HepG2 (cell line): ENCODE measurements around the gene FCN3. TPM values are rescaled to one million over a fixed set of nuclear protein-coding genes. Genes with fewer than 3 reads are reported as not detected.

Experiments used
- ASH2L ChIP-seq: fragments of 300-600, 200-600 bp; sonication (generic); IDR thresholded peaks from 2 replicates; pipeline ENCODE4 v1.7.0; 2017; ENCODE audit warnings: low read depth, mild to moderate bottlenecking, moderate library complexity, mixed read lengths, low read length; ENCODE audit not compliant: insufficient read length
- CEBPG ChIP-seq: IDR thresholded peaks from 2 replicates; pipeline ENCODE4 v1.6.1; 2016
- KDM6A ChIP-seq: IDR thresholded peaks from 2 replicates; pipeline ENCODE4 v1.6.1; 2016; ENCODE audit warnings: low read depth
- KLF16 ChIP-seq, 2 experiments: sonication (generic) in 1 of 2; formaldehyde crosslinking in 1 of 2; IDR thresholded peaks; 2 replicates each; pipeline versions ENCODE4 v1.6.1 to v1.8.0; 2016 to 2023; ENCODE audit warnings: missing genetic modification reagents in 2 of 2, missing compliant biosample characterization in 1 of 2
- NFE2L1 ChIP-seq: sonication (generic); formaldehyde crosslinking; IDR thresholded peaks from 2 replicates; pipeline ENCODE4 v1.4.0; 2020; ENCODE audit warnings: missing genetic modification reagents, mild to moderate bottlenecking, borderline replicate concordance
- SOX13 ChIP-seq, 3 experiments: fragments of 450-650 bp in 1 of 3; sonication (generic) in 1 of 3; formaldehyde crosslinking in 1 of 3; IDR thresholded peaks in 2 of 3; conservative IDR thresholded peaks in 1 of 3; 2 replicates each; pipeline versions ENCODE4 v1.5.0 to v1.6.1; 2016 to 2020; ENCODE audit warnings: antibody characterized with exemption in 1 of 3, mild to moderate bottlenecking in 1 of 3, missing compliant biosample characterization in 1 of 3, missing genetic modification reagents in 1 of 3, moderate library complexity in 1 of 3
- YEATS4 ChIP-seq: sonication (generic); formaldehyde crosslinking; IDR thresholded peaks from 2 replicates; pipeline ENCODE4 v1.4.0; 2020; ENCODE audit warnings: missing genetic modification reagents, borderline replicate concordance
- ZNF33B ChIP-seq: sonication (generic); formaldehyde crosslinking; IDR thresholded peaks from 2 replicates; pipeline ENCODE4 v1.5.1; 2020; ENCODE audit warnings: mild to moderate bottlenecking, missing genetic modification reagents
- ZNF354B ChIP-seq: sonication (generic); formaldehyde crosslinking; IDR thresholded peaks from 2 replicates; pipeline ENCODE4 v1.8.0; 2022; ENCODE audit warnings: mild to moderate bottlenecking, missing genetic modification reagents
- ZNF44 ChIP-seq: sonication (generic); formaldehyde crosslinking; IDR thresholded peaks from 2 replicates; pipeline ENCODE4 v1.5.1; 2020; ENCODE audit warnings: mild to moderate bottlenecking, missing genetic modification reagents
- ZNF614 ChIP-seq: IDR thresholded peaks from 2 replicates; pipeline ENCODE4 v1.6.1; 2018; ENCODE audit warnings: missing biosample characterization, missing genetic modification reagents, inconsistent platforms, borderline replicate concordance
- ZNF652 ChIP-seq: IDR thresholded peaks from 2 replicates; pipeline ENCODE4 v1.6.1; 2016; ENCODE audit warnings: low read depth, borderline replicate concordance
- ZNF660 ChIP-seq: sonication (generic); formaldehyde crosslinking; IDR thresholded peaks from 2 replicates; pipeline ENCODE4 v1.5.1; 2020; ENCODE audit warnings: mild to moderate bottlenecking, low read depth, missing genetic modification reagents, borderline replicate concordance
- ZNF737 ChIP-seq: sonication (generic); formaldehyde crosslinking; IDR thresholded peaks from 2 replicates; pipeline ENCODE4 v1.5.0; 2020; ENCODE audit warnings: missing genetic modification reagents, mild to moderate bottlenecking, borderline replicate concordance
- ZNF788 ChIP-seq: sonication (generic); formaldehyde crosslinking; IDR thresholded peaks from 2 replicates; pipeline ENCODE4 v1.5.0; 2020; ENCODE audit warnings: mild to moderate bottlenecking, missing genetic modification reagents, borderline replicate concordance
- polyA plus RNA-seq, 8 experiments: library from polyadenylated mRNA; depleted of rRNA in 3 of 8; stranded (reverse) in 7 of 8; unstranded in 1 of 8; fragments of >200 nt; fragmentation: Illumina TruSeq in 4 of 8; extraction: Trizol in 4 of 8; gene quantifications; 2 replicates each; pipeline versions ENCODE4 v1.2.1 to v1.2.3, GENCODE V29; 2011 to 2016; ENCODE audit warnings: low read depth in 4 of 8, missing spikeins in 1 of 8, mixed read lengths in 1 of 8; ENCODE audit not compliant: insufficient read depth in 1 of 8
- total RNA-seq, 5 experiments: library from RNA; depleted of rRNA; stranded (reverse); fragments of >200 nt; fragmentation: Illumina TruSeq; extraction: Trizol; gene quantifications; 2 replicates each; pipeline ENCODE4 v1.2.3, GENCODE V29; 2016; ENCODE audit warnings: low read depth in 1 of 5
- TF ChIP-seq, protein P1 (sequence below): sonication (generic); formaldehyde crosslinking; IDR thresholded peaks from 2 replicates; pipeline ENCODE4 v1.5.1; 2020; ENCODE audit warnings: mild to moderate bottlenecking, missing genetic modification reagents, moderate library complexity
- TF ChIP-seq, protein P2 (sequence below): sonication (generic); formaldehyde crosslinking; IDR thresholded peaks from 2 replicates; pipeline ENCODE4 v1.4.0; 2020; ENCODE audit warnings: mild to moderate bottlenecking, low read depth, missing genetic modification reagents
- TF ChIP-seq, protein P3 (sequence below): sonication (generic); formaldehyde crosslinking; IDR thresholded peaks from 2 replicates; pipeline ENCODE4 v1.8.0; 2022; ENCODE audit warnings: mild to moderate bottlenecking, missing genetic modification reagents
- TF ChIP-seq, protein P4 (sequence below): sonication (generic); formaldehyde crosslinking; IDR thresholded peaks from 2 replicates; pipeline ENCODE4 v1.4.0; 2020; ENCODE audit warnings: mild to moderate bottlenecking, missing genetic modification reagents

The FCN3 gene
- total and polyA plus RNA-seq, 2 of the 13 experiments (the other 11 are each of a cell fraction or from before 2014, with no cell fraction given): not detected

DNA sequence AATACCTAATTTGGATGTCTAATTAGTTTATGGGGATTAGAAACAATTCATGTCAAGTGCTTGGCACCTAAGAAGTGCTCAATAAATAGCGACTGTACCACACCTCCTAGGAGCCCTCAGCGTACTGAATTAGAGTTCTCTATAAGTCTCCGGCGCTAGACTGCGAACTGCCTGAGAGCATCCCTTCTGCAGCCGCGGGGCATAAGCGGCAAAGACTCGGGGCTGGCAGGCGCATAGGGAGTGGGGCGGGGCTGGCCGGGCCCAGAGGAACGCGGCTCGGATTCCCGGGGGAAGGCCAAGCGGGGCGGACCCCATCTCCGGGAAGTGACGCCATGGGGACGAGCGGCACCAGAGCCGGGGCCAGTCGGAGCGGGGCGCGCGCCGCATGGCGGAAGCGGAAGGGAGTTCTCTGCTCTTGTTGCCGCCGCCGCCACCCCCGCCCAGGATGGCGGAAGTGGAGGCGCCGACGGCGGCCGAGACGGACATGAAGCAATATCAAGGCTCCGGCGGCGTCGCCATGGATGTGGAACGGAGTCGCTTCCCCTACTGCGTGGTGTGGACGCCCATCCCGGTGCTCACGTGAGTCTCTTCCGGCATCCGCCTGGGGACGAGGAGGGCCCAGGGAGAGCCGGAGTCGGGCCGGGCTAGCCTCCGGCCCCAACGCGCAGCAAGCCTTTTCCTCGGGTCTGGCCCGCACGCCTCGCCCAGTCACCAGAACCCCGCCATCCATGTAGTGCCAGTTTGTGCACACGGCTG, 52.6 kb downstream of the FCN3 start, which contains the start of gene TMEM222 (continued):
- TF ChIP-seq ZNF788 (CRISPR knock-in tag) (peak; percentile 97; the same call in 1 of the 2 replicates), ZNF44 (CRISPR knock-in tag) (no peak; the same call in 1 of the 2 replicates), KDM6A (CRISPR knock-in tag) (no peak), ZNF737 (CRISPR knock-in tag) (no peak), ZNF33B (no peak), ZNF354B (CRISPR knock-in tag) (peak; percentile 59; the same call in 1 of the 2 replicates), ZNF652 (CRISPR knock-in tag) (no peak), ZNF660 (CRISPR knock-in tag) (0 out of 2 replicates have a peak, but pooled peaks have one; percentile 67), ZNF614 (CRISPR knock-in tag) (peak; percentile 84), SOX13 (IDR thresholded peaks at IDR 0.05) (no peak), SOX13 (CRISPR knock-in tag; conservative IDR thresholded peaks at IDR 0.05 in 1 of 2, IDR thresholded peaks at IDR 0.05 in 1 of 2) (peak in 1 of 2 experiments; percentile 60; a peak in 2 of 4 replicates), KLF16 (CRISPR knock-in tag; IDR thresholded peaks at IDR 0.05) (peak; percentile 94 to 99), CEBPG (CRISPR knock-in tag) (peak; percentile 93), YEATS4 (CRISPR knock-in tag) (peak; percentile 95), NFE2L1 (CRISPR knock-in tag) (peak; percentile 74), ASH2L (peak; percentile 94)
- TF ChIP-seq, protein P1, sequence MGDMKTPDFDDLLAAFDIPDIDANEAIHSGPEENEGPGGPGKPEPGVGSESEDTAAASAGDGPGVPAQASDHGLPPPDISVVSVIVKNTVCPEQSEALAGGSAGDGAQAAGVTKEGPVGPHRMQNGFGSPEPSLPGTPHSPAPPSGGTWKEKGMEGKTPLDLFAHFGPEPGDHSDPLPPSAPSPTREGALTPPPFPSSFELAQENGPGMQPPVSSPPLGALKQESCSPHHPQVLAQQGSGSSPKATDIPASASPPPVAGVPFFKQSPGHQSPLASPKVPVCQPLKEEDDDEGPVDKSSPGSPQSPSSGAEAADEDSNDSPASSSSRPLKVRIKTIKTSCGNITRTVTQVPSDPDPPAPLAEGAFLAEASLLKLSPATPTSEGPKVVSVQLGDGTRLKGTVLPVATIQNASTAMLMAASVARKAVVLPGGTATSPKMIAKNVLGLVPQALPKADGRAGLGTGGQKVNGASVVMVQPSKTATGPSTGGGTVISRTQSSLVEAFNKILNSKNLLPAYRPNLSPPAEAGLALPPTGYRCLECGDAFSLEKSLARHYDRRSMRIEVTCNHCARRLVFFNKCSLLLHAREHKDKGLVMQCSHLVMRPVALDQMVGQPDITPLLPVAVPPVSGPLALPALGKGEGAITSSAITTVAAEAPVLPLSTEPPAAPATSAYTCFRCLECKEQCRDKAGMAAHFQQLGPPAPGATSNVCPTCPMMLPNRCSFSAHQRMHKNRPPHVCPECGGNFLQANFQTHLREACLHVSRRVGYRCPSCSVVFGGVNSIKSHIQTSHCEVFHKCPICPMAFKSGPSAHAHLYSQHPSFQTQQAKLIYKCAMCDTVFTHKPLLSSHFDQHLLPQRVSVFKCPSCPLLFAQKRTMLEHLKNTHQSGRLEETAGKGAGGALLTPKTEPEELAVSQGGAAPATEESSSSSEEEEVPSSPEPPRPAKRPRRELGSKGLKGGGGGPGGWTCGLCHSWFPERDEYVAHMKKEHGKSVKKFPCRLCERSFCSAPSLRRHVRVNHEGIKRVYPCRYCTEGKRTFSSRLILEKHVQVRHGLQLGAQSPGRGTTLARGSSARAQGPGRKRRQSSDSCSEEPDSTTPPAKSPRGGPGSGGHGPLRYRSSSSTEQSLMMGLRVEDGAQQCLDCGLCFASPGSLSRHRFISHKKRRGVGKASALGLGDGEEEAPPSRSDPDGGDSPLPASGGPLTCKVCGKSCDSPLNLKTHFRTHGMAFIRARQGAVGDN (CRISPR knock-in tag): peak; percentile 92
- TF ChIP-seq, protein P2, sequence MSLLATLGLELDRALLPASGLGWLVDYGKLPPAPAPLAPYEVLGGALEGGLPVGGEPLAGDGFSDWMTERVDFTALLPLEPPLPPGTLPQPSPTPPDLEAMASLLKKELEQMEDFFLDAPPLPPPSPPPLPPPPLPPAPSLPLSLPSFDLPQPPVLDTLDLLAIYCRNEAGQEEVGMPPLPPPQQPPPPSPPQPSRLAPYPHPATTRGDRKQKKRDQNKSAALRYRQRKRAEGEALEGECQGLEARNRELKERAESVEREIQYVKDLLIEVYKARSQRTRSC: no peak
- TF ChIP-seq, protein P3, sequence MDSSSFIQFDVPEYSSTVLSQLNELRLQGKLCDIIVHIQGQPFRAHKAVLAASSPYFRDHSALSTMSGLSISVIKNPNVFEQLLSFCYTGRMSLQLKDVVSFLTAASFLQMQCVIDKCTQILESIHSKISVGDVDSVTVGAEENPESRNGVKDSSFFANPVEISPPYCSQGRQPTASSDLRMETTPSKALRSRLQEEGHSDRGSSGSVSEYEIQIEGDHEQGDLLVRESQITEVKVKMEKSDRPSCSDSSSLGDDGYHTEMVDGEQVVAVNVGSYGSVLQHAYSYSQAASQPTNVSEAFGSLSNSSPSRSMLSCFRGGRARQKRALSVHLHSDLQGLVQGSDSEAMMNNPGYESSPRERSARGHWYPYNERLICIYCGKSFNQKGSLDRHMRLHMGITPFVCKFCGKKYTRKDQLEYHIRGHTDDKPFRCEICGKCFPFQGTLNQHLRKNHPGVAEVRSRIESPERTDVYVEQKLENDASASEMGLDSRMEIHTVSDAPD (CRISPR knock-in tag): peak; percentile 68; the same call in 1 of the 2 replicates
- TF ChIP-seq, protein P4, sequence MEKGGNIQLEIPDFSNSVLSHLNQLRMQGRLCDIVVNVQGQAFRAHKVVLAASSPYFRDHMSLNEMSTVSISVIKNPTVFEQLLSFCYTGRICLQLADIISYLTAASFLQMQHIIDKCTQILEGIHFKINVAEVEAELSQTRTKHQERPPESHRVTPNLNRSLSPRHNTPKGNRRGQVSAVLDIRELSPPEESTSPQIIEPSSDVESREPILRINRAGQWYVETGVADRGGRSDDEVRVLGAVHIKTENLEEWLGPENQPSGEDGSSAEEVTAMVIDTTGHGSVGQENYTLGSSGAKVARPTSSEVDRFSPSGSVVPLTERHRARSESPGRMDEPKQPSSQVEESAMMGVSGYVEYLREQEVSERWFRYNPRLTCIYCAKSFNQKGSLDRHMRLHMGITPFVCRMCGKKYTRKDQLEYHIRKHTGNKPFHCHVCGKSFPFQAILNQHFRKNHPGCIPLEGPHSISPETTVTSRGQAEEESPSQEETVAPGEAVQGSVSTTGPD: peak; percentile 84; the same call in 1 of the 2 replicates
